ENCODE data around the gene ACSF2. TPM values are rescaled to one million over a fixed set of nuclear protein-coding genes. Genes with fewer than 3 reads are reported as not detected.
A peak's percentile ranks its signal among the peaks of the same experiment; 100 is the strongest.
"Not testable (repeated sequence)": the region's sequence is repeated elsewhere in the genome, so short reads cannot be mapped to it uniquely, and the experiment has no call there.

The ACSF2 gene
- total and polyA plus RNA-seq, 7 experiments from 2014 or later, result 2.2 to 36.2 (median 20.4) TPM

- Histone ChIP-seq H3K4me1 (ENCODE audit: control insufficient read depth in 2 of 2, insufficient read depth in 2 of 2, low read length in 2 of 2) (peaks cover 15 to 18% of the 10 kb centered on the region in 2 donors), H3K36me3 (ENCODE audit: control insufficient read depth in 2 of 3, insufficient read depth in 3 of 3, low read length in 3 of 3) (peaks cover 0 to 11% (median 0%) of the 10 kb centered on the region in 3 experiments)
- H3K27me3 Mint-ChIP-seq; POLR2A ChIA-PET; H3K27ac ChIP-seq (ENCODE audit: low read depth, low read length); H3K4me3 ChIP-seq (ENCODE audit: low read length); H3K9me3 ChIP-seq (ENCODE audit: control insufficient read depth in 2 of 3, low read length in 3 of 3); DNase-seq; ATAC-seq; H3K4me3 Mint-ChIP-seq; H3K9me3 Mint-ChIP-seq; H3K27me3 ChIP-seq (ENCODE audit: control insufficient read depth in 2 of 2, insufficient read depth in 2 of 2, low read length in 2 of 2): not testable (repeated sequence)
- peak overlapping the region in 1 of 9 donors; percentile 49 for H3K27ac Mint-ChIP-seq
- H3K36me3 Mint-ChIP-seq, result peaks cover 0 to 11% (median 0%) of the 10 kb centered on the region in 5 donors
- intact Hi-C loops (cut with micrococcal nuclease), result loop anchor here (5.0 to 10.0 kb wide), 2 partner anchors 37 to 305 kb away; partner anchors contain the start of gene ANKRD40 (in 1 of the 2)
- peaks cover 16 to 32% (median 23%) of the 10 kb centered on the region in 7 donors for H3K4me1 Mint-ChIP-seq
- CTCF ChIA-PET, result interaction anchor here (5.0 kb wide), 1 partner anchor 37 kb away, joined by 44 read pairs; no protein-coding TSS in a partner anchor
Measured at GRCh38 chr17:50399591-50399990, 26.4 kb upstream of the ACSF2 start.

- H3K36me3 Mint-ChIP-seq; H3K27ac ChIP-seq (ENCODE audit: low read depth, low read length); H3K9me3 ChIP-seq (ENCODE audit: control insufficient read depth in 2 of 3, low read length in 3 of 3); H3K4me1 ChIP-seq (ENCODE audit: control insufficient read depth in 2 of 2, insufficient read depth in 2 of 2, low read length in 2 of 2); CTCF ChIA-PET; H3K4me3 ChIP-seq (ENCODE audit: low read length); intact Hi-C loops (cut with micrococcal nuclease); ATAC-seq; H3K36me3 ChIP-seq (ENCODE audit: control insufficient read depth in 2 of 3, insufficient read depth in 3 of 3, low read length in 3 of 3); H3K4me3 Mint-ChIP-seq; H3K27me3 ChIP-seq (ENCODE audit: control insufficient read depth in 2 of 2, insufficient read depth in 2 of 2, low read length in 2 of 2); H3K4me1 Mint-ChIP-seq; H3K9me3 Mint-ChIP-seq; DNase-seq; H3K27ac Mint-ChIP-seq; POLR2A ChIA-PET: not testable (repeated sequence)
- H3K27me3 Mint-ChIP-seq, result peaks cover 6 to 28% (median 10%) of the 10 kb centered on the region in 5 donors
Measured at GRCh38 chr17:50405351-50405750, 20.7 kb upstream of the ACSF2 start.

DNA sequence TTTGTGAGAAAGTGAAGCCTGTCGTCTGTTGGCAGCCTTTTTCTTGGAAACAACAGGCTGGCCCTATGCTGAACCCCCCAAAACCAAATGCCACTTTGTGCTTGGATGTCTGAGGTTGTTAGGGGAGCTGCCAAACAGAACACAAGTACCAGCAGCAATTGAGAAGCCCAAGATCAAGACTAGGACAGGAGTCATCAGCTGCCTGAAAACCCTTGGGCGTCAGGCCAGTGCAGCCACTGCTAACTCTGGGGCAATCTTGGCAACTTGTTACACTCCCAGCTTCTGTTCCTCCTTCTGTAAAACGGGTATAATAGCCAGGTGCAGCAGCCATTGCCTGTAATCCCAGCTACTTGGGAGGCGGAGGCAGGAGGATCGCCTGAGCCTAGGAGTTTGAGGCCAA, 19.4 kb upstream of the ACSF2 start:
- Histone ChIP-seq H3K36me3 (ENCODE audit: control insufficient read depth in 2 of 3, insufficient read depth in 3 of 3, low read length in 3 of 3) (no peaks in the 10 kb centered on the region), H3K9me3 (ENCODE audit: control insufficient read depth in 2 of 3, low read length in 3 of 3) (no peaks in the 10 kb centered on the region), H3K27ac (ENCODE audit: low read depth, low read length) (no peak overlapping the region), H3K4me1 (ENCODE audit: control insufficient read depth in 2 of 2, insufficient read depth in 2 of 2, low read length in 2 of 2) (no peaks in the 10 kb centered on the region), H3K27me3 (ENCODE audit: control insufficient read depth in 2 of 2, insufficient read depth in 2 of 2, low read length in 2 of 2) (no peaks in the 10 kb centered on the region), H3K4me3 (ENCODE audit: low read length) (no peak overlapping the region)
- no peak overlapping the region for H3K27ac Mint-ChIP-seq
- ATAC-seq (no peak), DNase-seq (no peak)
- no peaks in the 10 kb centered on the region for H3K36me3 Mint-ChIP-seq
- peaks cover 6 to 30% (median 10%) of the 10 kb centered on the region in 5 donors for H3K27me3 Mint-ChIP-seq
- peaks cover 0 to 2% (median 0%) of the 10 kb centered on the region in 7 donors for H3K4me1 Mint-ChIP-seq
- ChIA-PET CTCF (no interaction called here), POLR2A (interaction anchor here (0.7 kb wide), 1 partner anchor 9 kb away, joined by 3 read pairs; no protein-coding TSS in a partner anchor)
- no peak overlapping the region for H3K4me3 Mint-ChIP-seq
- intact Hi-C loops (cut with micrococcal nuclease), result no loop called here
- H3K9me3 Mint-ChIP-seq, result no peaks in the 10 kb centered on the region

GRCh38 chr17:50407921-50408320, 18.1 kb upstream of the ACSF2 start:
- no peaks in the 10 kb centered on the region for H3K36me3 ChIP-seq (ENCODE audit: control insufficient read depth in 2 of 3, insufficient read depth in 3 of 3, low read length in 3 of 3)
- H3K9me3 ChIP-seq (ENCODE audit: control insufficient read depth in 2 of 3, low read length in 3 of 3), result no peaks in the 10 kb centered on the region
- H3K36me3 Mint-ChIP-seq, result no peaks in the 10 kb centered on the region
- no peaks in the 10 kb centered on the region for H3K4me1 ChIP-seq (ENCODE audit: control insufficient read depth in 2 of 2, insufficient read depth in 2 of 2, low read length in 2 of 2)
- ChIA-PET POLR2A (no interaction called here), CTCF (no interaction called here)
- H3K4me1 Mint-ChIP-seq, result peaks cover 0 to 2% (median 0%) of the 10 kb centered on the region in 7 donors
- intact Hi-C loops (cut with micrococcal nuclease), result no loop called here
- peaks cover 6 to 40% (median 15%) of the 10 kb centered on the region in 5 donors for H3K27me3 Mint-ChIP-seq
- no peak overlapping the region for H3K27ac Mint-ChIP-seq
- H3K4me3 ChIP-seq (ENCODE audit: low read length), result no peak overlapping the region
- H3K4me3 Mint-ChIP-seq, result no peak overlapping the region
- ATAC-seq (no peak), DNase-seq (no peak)
- H3K27ac ChIP-seq (ENCODE audit: low read depth, low read length), result no peak overlapping the region
- no peaks in the 10 kb centered on the region for H3K27me3 ChIP-seq (ENCODE audit: control insufficient read depth in 2 of 2, insufficient read depth in 2 of 2, low read length in 2 of 2)
- H3K9me3 Mint-ChIP-seq, result peaks cover 0 to 5% (median 0%) of the 10 kb centered on the region in 11 donors

GRCh38 chr17:50412188-50412732, 13.8 kb upstream of the ACSF2 start:
- peaks cover 0 to 5% (median 0%) of the 10 kb centered on the region in 11 donors for H3K9me3 Mint-ChIP-seq
- no peaks in the 10 kb centered on the region for H3K27me3 ChIP-seq (ENCODE audit: control insufficient read depth in 2 of 2, insufficient read depth in 2 of 2, low read length in 2 of 2)
- no peak overlapping the region for H3K4me3 ChIP-seq (ENCODE audit: low read length)
- no peak for ATAC-seq
- POLR2A ChIA-PET, result interaction anchor here (0.6 kb wide), 1 partner anchor 14 kb away, joined by 3 read pairs; no protein-coding TSS in a partner anchor
- H3K4me1 ChIP-seq (ENCODE audit: control insufficient read depth in 2 of 2, insufficient read depth in 2 of 2, low read length in 2 of 2), result no peaks in the 10 kb centered on the region
- peaks cover 0 to 37% (median 0%) of the 10 kb centered on the region in 5 donors for H3K27me3 Mint-ChIP-seq
- H3K27ac ChIP-seq (ENCODE audit: low read depth, low read length), result no peak overlapping the region
- no peak for DNase-seq
- H3K36me3 Mint-ChIP-seq, result no peaks in the 10 kb centered on the region
- CTCF ChIA-PET, result no interaction called here
- no peaks in the 10 kb centered on the region for H3K9me3 ChIP-seq (ENCODE audit: control insufficient read depth in 2 of 3, low read length in 3 of 3)
- H3K4me1 Mint-ChIP-seq, result no peaks in the 10 kb centered on the region
- no peak overlapping the region for H3K4me3 Mint-ChIP-seq
- no peak overlapping the region for H3K27ac Mint-ChIP-seq
- no peaks in the 10 kb centered on the region for H3K36me3 ChIP-seq (ENCODE audit: control insufficient read depth in 2 of 3, insufficient read depth in 3 of 3, low read length in 3 of 3)
- intact Hi-C loops (cut with micrococcal nuclease), result no loop called here

- H3K36me3 ChIP-seq (ENCODE audit: control insufficient read depth in 2 of 3, insufficient read depth in 3 of 3, low read length in 3 of 3), result no peaks in the 10 kb centered on the region
- no peak overlapping the region for H3K4me3 Mint-ChIP-seq
- H3K4me3 ChIP-seq (ENCODE audit: low read length), result no peak overlapping the region
- H3K4me1 Mint-ChIP-seq, result peaks cover under 1 to 7% (median 3%) of the 10 kb centered on the region in 7 donors
- no peak overlapping the region for H3K27ac ChIP-seq (ENCODE audit: low read depth, low read length)
- no peaks in the 10 kb centered on the region for H3K4me1 ChIP-seq (ENCODE audit: control insufficient read depth in 2 of 2, insufficient read depth in 2 of 2, low read length in 2 of 2)
- DNase-seq (no peak), ATAC-seq (no peak)
- no peaks in the 10 kb centered on the region for H3K27me3 ChIP-seq (ENCODE audit: control insufficient read depth in 2 of 2, insufficient read depth in 2 of 2, low read length in 2 of 2)
- intact Hi-C loops (cut with micrococcal nuclease), result no loop called here
- H3K9me3 Mint-ChIP-seq, result peaks cover 2 to 11% (median 7%) of the 10 kb centered on the region in 11 donors
- CTCF ChIA-PET, result no interaction called here
- no peak overlapping the region for H3K27ac Mint-ChIP-seq
- peaks cover 0 to 7% (median 4%) of the 10 kb centered on the region in 5 donors for H3K36me3 Mint-ChIP-seq
- peaks cover 0 to 3% (median 0%) of the 10 kb centered on the region in 3 experiments for H3K9me3 ChIP-seq (ENCODE audit: control insufficient read depth in 2 of 3, low read length in 3 of 3)
- H3K27me3 Mint-ChIP-seq, result peaks cover 0 to 42% (median 0%) of the 10 kb centered on the region in 5 donors
- POLR2A ChIA-PET, result no interaction called here
Measured at GRCh38 chr17:50414808-50415207, 11.2 kb upstream of the ACSF2 start.

DNA sequence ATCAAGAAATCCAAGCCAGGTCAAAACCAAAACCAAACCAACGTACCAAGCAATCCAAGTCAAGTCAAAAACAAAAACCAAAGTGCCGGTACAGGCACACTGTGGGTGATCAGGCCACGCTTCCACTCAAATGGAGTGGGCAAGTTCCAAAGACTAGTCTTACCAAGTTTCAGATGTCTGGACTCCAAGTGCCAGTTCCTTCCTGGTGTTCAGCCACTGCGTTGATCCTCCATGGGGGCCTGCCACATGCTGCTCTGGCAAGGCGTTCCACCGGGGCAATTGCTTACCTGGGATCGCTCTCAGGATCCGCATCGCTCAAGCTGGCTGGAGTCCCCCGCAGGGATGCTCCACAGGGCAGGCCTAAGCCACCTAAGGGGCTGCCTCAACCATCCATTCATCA, 6.4 kb upstream of the ACSF2 start:
- CTCF ChIA-PET; H3K27ac ChIP-seq (ENCODE audit: low read depth, low read length): not testable (repeated sequence)
- H3K4me3 Mint-ChIP-seq, result peak overlapping the region in 3 of 10 donors; percentile 0 to 19 (median 16)

More for the DNA sequence above, 6.4 kb upstream of the ACSF2 start:
- H3K9me3 Mint-ChIP-seq; H3K9me3 ChIP-seq (ENCODE audit: control insufficient read depth in 2 of 3, low read length in 3 of 3); intact Hi-C loops (cut with micrococcal nuclease); ATAC-seq; H3K36me3 ChIP-seq (ENCODE audit: control insufficient read depth in 2 of 3, insufficient read depth in 3 of 3, low read length in 3 of 3); H3K4me3 ChIP-seq (ENCODE audit: low read length); DNase-seq; H3K27me3 ChIP-seq (ENCODE audit: control insufficient read depth in 2 of 2, insufficient read depth in 2 of 2, low read length in 2 of 2); H3K36me3 Mint-ChIP-seq: not testable (repeated sequence)
- Mint-ChIP-seq H3K27ac (peak overlapping the region in 6 of 9 donors; percentile 2 to 63 (median 48)), H3K4me1 (peaks cover 7 to 41% (median 20%) of the 10 kb centered on the region in 7 donors), H3K27me3 (peaks cover 0 to 23% (median 0%) of the 10 kb centered on the region in 5 donors)
- POLR2A ChIA-PET, result interaction anchor here (0.6 to 2.0 kb wide), 2 partner anchors 18 to 22 kb away, joined by 3 to 5 read pairs; partner anchors contain the start of gene LRRC59
- peaks cover 9 to 12% of the 10 kb centered on the region in 2 donors for H3K4me1 ChIP-seq (ENCODE audit: control insufficient read depth in 2 of 2, insufficient read depth in 2 of 2, low read length in 2 of 2)

All from naive thymus-derived CD4-positive, alpha-beta T cell (primary cell).